HFFc6 (cell line): ENCODE measurements around the gene KLHL25. TPM values are rescaled to one million over a fixed set of nuclear protein-coding genes. Genes with fewer than 3 reads are reported as not detected.

Source experiments
- DNase-seq: peaks from one replicate; pipeline ENCODE4 v3.0.0-alpha.2; 2018
- H3K27ac Mint-ChIP-seq: 2 replicates; pipeline ENCODE4 v1.8.0; 2020; ENCODE audit warnings: mild to moderate bottlenecking, mixed read lengths
- H3K27me3 Mint-ChIP-seq: 2 replicates; pipeline ENCODE4 v1.8.0; 2021; ENCODE audit warnings: mild to moderate bottlenecking, moderate library complexity, mixed read lengths; ENCODE audit not compliant: insufficient read depth
- H3K36me3 Mint-ChIP-seq: 2 replicates; pipeline ENCODE4 v1.8.0; 2021; ENCODE audit warnings: low read depth, mixed read lengths
- H3K4me1 Mint-ChIP-seq: 2 replicates; pipeline ENCODE4 v1.8.0; 2020; ENCODE audit warnings: low read depth, mixed read lengths
- H3K4me3 Mint-ChIP-seq: 2 replicates; pipeline ENCODE4 v1.8.0; 2020; ENCODE audit warnings: mild to moderate bottlenecking, moderate library complexity, mixed read lengths
- H3K9me3 Mint-ChIP-seq: 2 replicates; pipeline ENCODE4 v1.8.0; 2020; ENCODE audit warnings: mild to moderate bottlenecking, mixed read lengths
- total RNA-seq, 6 experiments: library from RNA; stranded (reverse); fragmentation: NEBNext Ultra II Directional; extraction: Animal tissue kit (Norgen Biotek cat#: 25700); gene quantifications; 2 replicates in 1 of 6; 3 replicates in 5 of 6; pipeline ENCODE4 v1.2.3, GENCODE V29; 2021
- TF ChIP-seq, protein P1 (sequence below): fragments of 200-600 bp; sonication (generic); IDR thresholded peaks from 2 replicates; pipeline ENCODE4 v1.5.0; 2021; ENCODE audit warnings: antibody characterized with exemption, mild to moderate bottlenecking

KLHL25 gene
- total RNA-seq, 6 experiments from 2014 or later: 2.2 to 3.2 (median 2.5) TPM

DNA sequence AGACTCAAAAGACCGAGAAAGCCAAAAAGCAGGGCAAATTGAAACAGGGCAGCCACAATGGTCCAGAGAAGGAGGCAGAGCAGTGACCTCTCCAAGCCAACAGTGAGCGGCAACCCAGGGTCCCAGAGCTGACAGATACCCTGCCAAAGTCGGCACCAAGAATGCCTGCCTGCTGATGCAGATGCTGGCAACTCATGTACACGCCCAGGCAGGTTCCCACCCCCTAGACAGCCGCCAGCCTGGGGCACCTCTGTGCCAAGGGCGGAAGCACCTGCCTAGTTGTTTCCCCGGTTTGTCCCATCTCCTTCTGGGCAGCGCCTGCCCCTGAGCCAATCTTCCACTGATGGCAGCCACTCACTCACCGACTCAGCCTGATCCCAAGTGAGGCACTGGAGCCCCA is 22.1 kb downstream of the KLHL25 start:
- Mint-ChIP-seq H3K9me3 (no peaks in the 10 kb centered on the region), H3K27ac (no peak overlapping the region), H3K36me3 (no peaks in the 10 kb centered on the region), H3K4me1 (peaks cover 16% of the 10 kb centered on the region), H3K4me3 (no peak overlapping the region), H3K27me3 (no peaks in the 10 kb centered on the region; the same call in 1 of the 2 replicates)
- TF ChIP-seq, protein P1, sequence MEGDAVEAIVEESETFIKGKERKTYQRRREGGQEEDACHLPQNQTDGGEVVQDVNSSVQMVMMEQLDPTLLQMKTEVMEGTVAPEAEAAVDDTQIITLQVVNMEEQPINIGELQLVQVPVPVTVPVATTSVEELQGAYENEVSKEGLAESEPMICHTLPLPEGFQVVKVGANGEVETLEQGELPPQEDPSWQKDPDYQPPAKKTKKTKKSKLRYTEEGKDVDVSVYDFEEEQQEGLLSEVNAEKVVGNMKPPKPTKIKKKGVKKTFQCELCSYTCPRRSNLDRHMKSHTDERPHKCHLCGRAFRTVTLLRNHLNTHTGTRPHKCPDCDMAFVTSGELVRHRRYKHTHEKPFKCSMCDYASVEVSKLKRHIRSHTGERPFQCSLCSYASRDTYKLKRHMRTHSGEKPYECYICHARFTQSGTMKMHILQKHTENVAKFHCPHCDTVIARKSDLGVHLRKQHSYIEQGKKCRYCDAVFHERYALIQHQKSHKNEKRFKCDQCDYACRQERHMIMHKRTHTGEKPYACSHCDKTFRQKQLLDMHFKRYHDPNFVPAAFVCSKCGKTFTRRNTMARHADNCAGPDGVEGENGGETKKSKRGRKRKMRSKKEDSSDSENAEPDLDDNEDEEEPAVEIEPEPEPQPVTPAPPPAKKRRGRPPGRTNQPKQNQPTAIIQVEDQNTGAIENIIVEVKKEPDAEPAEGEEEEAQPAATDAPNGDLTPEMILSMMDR: no peak
- no peak for DNase-seq

DNA sequence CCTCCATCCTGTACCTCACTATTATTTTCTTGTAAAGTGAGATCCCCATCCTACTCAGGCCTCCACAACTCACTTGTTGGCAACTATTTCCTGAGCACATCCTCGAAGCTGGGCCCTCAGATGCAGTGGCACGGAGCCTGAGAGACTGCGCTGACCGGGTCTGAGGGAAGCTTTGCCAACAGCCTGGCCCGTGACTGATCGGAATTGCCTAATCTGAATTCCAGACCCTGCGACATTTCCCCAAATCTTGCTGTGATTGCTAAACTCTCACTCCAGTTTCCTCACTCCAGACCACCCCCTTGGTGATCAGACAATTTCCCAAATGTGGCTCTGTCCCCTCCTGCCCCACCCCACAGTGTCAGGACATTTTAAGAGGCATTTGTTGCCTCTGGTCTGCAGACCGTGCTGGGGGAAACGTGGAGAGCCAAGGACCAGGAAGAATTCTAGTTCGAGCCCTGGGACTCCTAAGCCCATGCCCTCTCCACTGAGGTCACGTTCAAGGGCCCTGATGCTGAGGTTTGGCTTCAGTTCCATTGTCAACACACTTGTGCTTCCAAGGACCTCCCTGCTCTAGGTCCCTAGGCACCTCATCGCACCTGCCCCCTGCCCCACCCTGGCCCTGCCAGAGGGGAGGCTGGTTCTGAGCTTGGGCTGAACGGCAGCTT is 22.8 kb downstream of the KLHL25 start:
- Mint-ChIP-seq H3K27ac (no peak overlapping the region), H3K9me3 (no peaks in the 10 kb centered on the region), H3K4me1 (peaks cover 16% of the 10 kb centered on the region), H3K27me3 (no peaks in the 10 kb centered on the region), H3K4me3 (no peak overlapping the region), H3K36me3 (no peaks in the 10 kb centered on the region)
- DNase-seq: no peak
- TF ChIP-seq, protein P1: no peak

DNA sequence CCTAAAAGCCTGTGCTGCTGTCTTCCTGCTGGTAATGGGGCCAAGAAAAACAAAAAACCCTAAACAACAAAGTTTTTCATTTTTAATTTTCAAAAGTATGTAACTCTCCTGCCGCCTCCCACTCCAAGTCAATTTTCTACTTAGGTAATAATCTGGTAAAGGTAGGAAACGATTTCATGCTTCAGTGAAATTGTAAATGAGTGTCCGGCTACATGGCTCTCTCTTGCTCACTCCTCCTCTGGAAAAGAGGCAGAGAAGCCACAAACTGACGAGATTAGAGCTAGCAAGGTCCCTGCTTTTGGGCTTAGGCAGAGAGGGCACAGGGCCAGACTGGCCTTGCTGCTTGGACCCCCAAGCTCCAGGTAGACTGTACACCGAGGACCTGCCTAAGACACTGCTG is 23.5 kb downstream of the KLHL25 start:
- Mint-ChIP-seq H3K4me3 (no peak overlapping the region), H3K4me1 (peaks cover 16% of the 10 kb centered on the region), H3K27me3 (no peaks in the 10 kb centered on the region), H3K9me3 (no peaks in the 10 kb centered on the region), H3K27ac (no peak overlapping the region), H3K36me3 (no peaks in the 10 kb centered on the region)
- no peak for DNase-seq
- TF ChIP-seq, protein P1: no peak

DNA sequence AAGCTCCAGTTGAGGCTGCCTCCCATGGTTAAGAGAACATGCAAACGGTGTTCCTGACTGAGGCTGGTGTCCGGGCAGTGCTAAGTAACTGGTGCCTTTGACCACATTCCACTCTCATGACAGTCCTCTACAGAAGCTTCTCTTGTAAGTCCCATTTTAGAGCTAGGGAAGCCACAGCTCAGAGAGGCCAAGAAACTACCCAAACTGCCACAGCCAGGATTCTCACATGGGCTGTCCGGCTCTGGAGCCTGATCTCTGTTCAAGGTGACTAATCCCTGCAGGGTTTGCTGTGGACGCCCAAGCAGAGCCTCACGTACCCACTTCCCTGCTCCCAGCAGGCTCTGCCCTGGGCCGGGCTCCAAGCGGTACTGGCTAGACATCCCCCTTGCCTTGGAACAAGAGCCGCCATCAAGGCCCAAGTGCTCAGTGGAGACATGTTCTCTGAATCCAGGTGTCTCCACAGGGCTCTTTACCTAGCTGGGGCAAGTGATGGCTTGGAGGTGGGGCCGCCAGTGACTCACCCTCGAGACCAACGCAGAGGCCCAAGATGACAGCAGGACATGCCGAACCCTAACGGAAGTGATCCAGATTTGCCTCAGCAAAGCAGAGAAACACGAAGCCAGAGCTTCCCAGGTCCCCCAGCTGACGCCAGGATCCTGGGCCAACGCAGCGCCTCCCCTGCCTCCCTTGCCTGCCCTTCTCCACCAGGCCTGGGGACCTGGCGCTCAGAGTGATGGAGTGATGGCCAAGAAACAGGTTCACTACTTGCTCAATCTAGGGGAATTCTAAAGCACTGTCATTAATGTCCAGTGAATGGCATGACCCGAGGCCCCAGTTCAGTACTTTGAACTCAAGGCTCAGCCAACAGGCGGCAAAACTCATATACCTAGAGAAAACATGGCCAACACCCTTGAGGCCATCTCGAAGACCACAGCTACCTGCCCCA is 24.4 kb downstream of the KLHL25 start:
- no peaks in the 10 kb centered on the region for H3K36me3 Mint-ChIP-seq
- peaks cover 16% of the 10 kb centered on the region for H3K4me1 Mint-ChIP-seq
- peak; percentile 25 for DNase-seq

DNA sequence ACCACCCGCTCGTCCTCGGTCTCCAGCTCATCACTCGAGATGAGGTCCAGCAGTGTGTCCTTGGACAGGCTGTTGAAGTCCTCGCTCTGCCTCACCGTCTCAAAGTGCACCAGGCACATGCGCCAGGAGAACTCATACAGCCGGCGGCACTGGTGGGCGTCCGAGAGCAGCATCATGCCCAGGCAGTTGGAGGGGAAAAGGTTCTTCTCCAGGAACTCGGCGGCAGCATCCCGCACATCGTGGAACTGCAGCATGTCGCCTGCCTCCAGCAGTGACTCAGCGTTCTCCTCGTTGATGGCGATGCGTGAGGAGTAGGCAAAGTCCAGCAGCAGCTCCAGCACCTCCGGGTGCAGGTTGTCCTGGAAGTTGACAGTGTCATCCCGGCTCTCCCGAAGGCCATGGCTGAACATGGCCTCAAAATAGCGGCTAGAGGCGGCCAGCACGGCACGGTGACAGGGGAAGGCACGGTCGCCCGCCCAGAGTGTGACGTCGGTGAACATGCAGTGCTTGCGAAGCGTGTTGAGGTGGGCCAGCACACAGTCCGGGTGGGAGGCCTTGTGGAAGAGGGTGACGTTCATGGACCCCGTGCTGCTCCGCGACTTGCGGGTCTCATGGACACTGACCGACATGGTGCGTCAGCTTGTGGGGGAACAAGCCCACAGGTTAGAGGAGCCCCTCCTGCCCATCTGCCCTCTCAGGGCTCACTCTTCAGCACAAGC is 25.4 kb downstream of the KLHL25 start:
- H3K27ac Mint-ChIP-seq: no peak overlapping the region
- DNase-seq: no peak

More for the DNA sequence above, 24.4 kb downstream of the KLHL25 start:
- H3K27me3 Mint-ChIP-seq: no peaks in the 10 kb centered on the region
- no peak overlapping the region for H3K4me3 Mint-ChIP-seq
- H3K9me3 Mint-ChIP-seq: no peaks in the 10 kb centered on the region
- TF ChIP-seq, protein P1: no peak
- no peak overlapping the region for H3K27ac Mint-ChIP-seq

More for the DNA sequence above, 25.4 kb downstream of the KLHL25 start:
- H3K4me3 Mint-ChIP-seq: no peak overlapping the region
- TF ChIP-seq, protein P1: no peak
- no peaks in the 10 kb centered on the region for H3K27me3 Mint-ChIP-seq
- peaks cover 24% of the 10 kb centered on the region for H3K4me1 Mint-ChIP-seq
- no peaks in the 10 kb centered on the region for H3K9me3 Mint-ChIP-seq
- H3K36me3 Mint-ChIP-seq: no peaks in the 10 kb centered on the region
